Stimulated activated CD8-positive, alpha-beta memory T cell treated with anti-CD3 and anti-CD28 coated beads, Interleukin-4, amount 100 ng/mL, for 4 hours (primary cell): Measurements from ENCODE around the gene CCNK.

Source experiments
- DNase-seq, 2 donors: peaks; one replicate each; pipeline ENCODE4 v3.0.0-alpha.2; 2020; ENCODE audit warnings: low read depth in 2 of 2, low spot score in 1 of 2

The CCNK gene

DNA sequence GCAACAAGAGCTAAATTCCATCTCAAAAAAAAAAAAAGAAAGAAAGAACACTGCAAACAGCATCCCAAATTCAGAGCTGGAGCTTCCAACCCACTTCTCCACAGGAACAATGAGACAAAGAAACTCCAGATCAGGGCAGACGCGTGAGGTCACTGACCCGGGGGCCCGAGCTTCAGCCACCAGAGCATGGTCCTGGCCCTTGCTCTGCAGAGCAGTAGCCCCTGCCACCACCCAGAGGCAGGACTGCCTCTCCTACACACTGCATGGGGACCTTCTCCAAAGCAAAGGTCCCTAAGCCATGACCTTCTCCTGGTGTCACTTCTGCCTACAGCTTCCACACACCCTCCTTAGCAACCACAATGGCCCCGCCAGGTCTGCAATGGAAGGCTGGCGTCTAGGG lies 53.1 kb downstream of the CCNK start:
- DNase-seq: no peak

DNA sequence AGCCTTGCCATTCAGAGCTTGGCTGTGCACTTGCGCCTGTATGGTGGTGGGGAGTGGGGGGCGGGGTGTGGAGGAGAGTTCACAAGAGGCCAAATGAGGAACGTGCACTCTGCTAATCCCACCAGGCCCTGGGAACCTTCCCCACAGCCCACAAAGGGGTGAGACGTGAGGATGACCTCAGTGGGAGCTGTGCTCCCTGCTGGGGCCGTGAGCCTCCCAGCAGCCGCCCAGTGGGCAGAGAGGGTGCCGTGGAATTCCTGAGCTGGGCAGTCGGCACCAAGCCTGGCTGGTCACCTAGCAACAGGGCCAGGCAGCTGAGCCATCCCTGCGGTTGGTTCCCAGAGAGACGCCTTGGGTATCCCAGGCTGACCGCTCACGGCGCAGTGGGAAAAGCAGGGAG lies 53.7 kb downstream of the CCNK start:
- no peak for DNase-seq

DNA sequence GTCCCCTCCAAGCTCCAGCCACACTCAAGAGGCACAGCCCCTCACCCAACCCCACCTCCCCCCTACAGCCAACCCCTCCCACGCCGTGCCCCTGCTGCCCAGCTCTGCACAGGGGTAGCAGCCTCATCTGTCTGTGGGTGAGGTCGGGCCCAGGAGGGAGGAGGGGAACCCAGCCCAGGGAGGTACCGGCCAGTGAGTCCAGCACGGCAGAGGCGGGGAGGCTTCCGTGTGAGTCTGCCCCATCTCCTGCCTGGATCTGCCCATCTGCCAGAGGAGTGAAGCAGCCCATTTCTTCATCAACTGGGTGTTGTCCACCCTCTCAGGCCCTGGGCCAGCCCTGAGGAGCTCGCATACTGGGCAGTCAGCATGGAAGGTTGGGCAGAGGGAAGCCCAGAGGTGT lies 54.2 kb downstream of the CCNK start:
- DNase-seq: no peak

DNA sequence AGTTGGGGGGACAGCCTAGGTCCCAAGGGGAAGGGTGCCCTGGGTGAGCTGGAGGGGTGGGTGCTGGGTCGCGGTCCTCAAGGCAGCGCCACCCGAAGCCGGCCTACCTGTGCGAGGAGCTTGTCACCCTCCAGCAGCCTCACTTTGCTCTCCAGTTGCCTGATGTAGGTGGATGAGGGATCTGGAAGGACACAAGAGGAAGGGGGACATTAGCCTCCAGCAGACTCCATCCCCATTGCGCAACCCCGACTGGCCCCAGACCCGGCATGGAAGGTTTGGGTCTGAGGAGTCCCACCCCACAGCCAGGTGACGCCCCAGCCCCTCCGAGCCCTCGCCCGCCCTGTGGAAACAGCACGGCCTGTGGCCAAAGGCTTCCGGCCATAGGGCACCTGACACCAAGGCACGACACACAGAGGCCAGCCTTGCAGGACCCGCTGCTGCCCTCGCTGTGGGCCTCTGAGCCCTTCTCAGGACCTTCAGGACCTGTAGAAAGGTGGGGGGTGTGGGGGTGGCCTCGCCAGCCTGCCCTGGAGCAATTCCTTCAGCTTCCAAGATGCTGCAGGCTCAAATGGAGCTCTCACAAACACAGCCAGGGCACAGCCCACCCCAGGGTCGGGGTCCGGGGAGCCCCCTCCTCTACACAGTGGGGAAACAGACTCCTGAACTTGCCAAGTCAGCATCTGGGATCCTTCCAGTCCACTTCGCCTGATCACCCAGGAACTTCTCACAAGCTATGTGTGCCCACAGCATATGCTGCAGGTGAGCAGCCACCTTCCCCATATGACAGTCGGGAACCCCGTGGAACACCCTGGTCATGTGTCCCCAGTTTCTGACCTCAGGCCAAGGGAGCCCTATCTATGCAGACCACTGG lies 54.9 kb downstream of the CCNK start:
- DNase-seq: no peak

DNA sequence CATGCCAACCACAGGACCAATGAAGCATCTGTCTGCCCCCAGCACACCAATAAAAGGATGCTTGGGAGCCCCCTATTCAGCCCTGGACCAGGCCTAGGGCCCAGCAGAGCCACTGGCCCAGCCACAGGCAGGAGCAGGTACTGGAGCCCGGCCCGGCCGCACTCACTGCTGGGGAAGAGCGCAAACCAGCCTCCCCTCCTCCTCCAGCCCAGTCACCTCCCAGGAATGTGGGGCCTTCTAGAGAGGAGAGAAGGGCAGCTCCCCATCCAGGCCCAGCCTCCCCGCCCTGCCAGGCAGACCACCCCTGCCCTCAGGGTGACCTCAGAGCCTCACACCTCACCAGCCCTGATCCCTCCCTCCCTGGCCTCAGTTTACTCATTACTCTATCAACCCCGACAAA lies 56.2 kb downstream of the CCNK start:
- no peak for DNase-seq

DNA sequence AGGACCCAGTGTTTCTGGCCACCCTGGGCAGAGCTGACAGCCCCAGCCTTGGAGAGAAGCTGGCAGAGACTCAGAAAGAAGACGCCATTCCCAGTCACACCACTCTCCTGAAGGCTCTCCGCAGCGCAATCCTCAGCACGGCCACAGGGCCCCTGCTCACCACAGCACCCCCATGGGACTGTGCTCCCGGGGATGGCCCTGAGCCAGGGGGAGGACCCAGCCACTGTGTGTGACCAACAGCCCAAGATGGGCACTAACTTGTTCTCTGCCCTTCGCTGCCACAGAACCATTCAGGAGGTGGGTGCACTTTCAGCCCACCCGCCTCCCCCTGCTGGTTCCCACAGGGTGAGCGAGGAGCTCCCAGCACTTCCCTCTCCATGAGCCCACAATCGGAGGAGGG lies 57.1 kb downstream of the CCNK start:
- no peak for DNase-seq

DNA sequence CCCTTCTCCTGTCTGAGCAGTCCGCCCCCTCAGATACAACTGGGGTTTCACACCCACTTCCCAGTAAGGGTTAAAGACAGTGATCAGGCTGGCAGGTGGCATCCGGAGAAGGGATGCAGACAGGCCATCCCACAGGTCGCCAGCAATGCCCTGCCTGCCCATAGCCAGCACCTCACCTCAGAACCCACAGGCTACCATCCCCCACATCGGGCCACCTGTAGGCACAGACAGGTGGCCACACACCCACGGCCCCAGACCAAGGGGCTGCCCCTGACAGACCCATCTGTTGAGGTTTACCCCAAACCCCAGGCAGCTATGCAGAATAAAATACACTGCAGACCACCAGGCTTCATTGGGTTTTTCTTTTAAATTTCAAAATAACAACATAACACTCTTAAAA lies 57.5 kb downstream of the CCNK start:
- DNase-seq: no peak

DNA sequence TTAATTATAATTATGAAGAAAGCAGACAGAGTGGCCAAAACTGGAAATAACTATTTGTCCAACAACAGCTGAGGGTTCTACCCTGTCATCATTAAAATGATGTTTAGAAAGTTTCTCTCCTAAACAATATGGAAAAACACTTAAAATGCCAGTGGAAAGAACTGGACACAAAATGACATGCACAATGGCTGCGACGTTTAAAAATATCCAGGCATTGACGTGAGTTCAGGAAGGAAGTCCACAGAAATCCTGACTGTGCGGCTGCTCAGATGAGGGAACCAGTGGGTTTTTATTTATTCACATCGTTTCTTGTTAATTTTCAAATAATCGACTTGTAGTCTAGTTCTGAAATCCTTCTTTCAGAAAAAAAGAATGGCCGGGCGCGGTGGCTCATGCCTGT lies 58.3 kb downstream of the CCNK start:
- DNase-seq: no peak

DNA sequence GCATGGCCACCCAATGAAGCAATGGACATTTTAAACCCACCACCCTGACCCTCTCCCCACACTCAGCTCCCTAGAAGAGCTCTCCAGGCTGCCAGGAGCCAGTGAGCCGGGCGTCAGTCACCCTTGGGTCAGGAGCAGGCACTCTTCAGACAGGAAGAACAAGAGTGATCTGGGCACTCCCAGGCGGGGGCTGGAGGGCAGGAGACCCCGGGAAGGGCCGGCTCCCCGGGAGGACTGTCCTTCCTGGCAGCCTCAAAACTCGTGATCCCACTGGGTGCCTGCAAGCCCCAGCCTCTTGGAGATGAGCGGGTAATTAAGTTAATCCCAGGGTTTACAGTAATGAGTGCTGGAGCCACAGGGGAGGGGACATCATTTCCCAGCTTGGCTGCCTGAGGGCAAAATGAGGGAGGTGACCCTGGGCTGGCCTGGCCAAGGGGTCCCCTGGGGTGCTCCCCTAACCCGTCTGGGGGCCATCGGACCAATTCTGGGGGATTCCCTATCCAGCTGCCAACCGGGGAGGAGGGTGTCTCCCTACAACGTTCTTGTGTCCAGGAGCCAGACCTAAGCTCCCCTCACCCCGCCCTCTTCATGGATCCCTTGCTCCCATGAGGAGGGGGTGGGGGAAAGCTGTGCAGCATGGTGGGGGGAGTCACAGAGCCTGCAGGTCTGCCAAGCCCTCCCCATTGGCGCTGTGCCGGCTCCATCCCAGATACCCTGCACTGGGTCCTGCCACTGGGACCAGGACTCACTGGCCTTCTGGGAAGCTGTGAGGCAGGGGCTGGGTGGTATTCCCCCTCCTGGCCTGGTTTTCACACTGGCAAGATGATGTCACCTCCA lies 59.2 kb downstream of the CCNK start:
- DNase-seq: no peak

DNA sequence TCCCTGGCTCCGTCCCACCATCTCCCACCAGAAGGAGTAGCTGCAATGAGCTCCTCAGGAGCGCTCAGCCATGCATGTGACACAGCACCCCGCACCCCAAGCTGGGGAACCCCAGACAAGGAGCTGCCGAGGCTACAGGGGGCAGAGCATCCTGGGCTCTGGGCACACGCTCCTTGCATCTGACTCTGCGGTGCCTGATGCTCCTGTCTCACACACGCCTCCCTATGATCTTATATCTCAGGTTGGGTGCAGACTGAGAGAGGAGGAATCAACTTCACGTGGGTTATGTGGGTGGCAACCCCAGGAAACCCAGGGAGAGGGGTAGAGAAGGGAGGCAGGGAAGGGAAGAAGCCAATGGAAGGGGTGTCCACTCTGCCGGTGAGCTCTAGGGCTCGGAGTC lies 60.0 kb downstream of the CCNK start:
- no peak for DNase-seq

DNA sequence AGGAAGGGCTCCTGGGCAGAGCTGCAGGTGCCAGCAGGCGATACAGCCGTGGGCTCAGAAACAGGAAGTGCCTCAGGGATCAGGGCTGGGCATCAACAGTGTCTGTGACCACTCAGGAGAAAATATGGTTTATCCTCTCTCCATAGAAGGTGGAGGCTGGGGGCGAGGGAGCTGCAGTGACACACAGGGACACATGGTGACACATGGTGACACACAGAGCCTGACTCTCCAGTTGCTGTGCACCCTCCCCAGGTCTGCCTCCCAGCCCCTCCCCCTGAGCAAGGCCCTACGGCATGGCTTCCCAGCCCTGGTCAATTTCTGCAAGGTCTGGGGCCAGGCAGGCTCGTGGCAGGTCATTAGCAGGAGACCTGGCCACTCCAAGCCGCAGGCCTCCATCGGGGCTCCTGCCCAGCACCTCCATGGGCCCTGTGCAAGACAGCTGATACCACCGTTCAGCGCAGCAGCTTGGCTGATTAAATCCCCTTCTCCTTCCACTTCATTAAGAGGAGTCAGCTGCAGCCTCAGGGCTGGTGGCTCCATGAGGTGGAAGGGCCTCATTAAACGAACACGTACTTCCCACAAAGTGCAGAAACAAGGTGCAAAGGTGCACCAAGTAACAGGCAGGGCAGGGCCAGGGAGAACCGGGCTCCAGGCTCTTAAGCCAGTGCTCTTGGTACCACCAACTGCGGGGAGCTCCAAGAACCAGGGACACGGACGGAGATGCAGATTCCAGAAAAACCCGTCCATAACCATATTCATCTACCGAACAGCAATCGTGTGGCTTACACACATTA lies 60.7 kb downstream of the CCNK start:
- DNase-seq: no peak

DNA sequence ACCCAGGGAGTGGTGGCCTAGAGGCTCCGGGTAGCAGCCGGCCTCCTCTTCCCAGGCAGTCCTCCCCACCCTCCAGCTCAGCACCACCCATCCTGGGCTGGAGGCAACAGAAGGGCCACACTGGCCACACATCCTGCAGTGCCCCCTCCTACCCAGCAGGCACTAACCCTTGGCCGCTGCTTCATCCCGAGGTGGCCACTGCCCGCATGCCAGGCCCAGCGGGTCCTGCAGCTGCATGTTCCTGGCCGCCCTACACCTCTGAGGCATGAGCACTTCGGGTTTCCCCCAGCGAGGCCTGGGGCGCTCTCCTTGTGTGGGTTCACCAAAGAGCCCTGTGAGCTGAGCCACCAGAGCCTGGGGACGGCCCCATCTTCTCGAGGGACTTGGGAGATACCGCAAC lies 61.4 kb downstream of the CCNK start:
- DNase-seq: no peak

DNA sequence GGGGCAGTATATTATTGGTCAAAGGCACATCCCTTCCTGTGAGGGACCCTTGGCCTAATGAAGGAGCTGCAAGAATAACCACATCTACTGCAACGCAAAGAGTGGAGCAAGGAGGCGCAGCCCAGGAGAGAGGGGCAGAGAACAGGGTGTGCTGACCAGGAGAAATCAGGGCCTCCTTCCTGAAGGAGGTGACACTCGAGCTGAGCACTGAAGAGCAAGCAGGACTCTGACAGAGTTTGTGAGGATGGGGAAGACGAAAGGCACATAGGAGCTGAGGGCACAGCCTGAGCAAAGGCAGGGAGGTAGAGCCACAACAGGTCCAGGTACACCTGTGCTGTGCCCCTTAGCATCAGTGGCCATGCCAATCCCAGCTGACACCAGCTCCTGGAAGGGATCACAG lies 62.2 kb downstream of the CCNK start:
- no peak for DNase-seq

DNA sequence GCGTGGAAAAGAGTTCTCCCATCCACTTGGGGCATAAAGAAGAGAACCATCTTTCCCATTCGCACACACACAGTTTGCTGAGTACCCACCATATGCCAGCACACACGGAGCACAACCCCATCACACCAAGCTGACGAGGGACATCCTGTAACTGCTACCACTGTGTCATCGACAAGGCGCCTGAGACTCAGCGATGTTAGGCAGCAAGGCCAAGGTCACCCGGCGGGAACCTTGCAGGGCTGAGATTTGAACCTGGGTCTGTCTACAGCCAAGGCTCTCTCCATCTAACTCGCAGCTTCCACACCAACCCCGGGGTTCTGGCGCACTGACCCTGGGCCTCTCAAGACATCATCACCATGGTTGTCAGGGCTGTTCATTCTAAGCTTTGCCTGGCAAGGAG lies 62.8 kb downstream of the CCNK start:
- no peak for DNase-seq

DNA sequence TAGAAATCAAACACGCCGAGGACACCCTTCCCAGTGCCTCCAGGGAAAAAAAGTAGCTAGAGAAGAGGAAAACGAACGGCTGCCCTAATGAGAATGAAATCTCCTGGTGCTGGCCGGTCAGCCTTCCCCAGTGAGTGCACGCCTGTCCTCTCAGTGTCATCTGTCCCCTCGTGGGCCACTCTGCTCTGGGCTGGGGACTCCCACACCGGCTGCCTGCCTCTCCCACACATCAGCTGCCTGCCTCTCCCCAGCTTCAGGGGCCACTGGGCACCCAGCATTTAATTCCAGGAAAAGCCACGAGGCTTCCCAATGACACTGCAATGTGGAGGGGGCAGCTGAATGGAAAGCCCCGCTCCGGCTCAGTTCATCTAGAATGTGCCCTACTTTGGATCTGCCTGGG lies 63.8 kb downstream of the CCNK start:
- DNase-seq: no peak

DNA sequence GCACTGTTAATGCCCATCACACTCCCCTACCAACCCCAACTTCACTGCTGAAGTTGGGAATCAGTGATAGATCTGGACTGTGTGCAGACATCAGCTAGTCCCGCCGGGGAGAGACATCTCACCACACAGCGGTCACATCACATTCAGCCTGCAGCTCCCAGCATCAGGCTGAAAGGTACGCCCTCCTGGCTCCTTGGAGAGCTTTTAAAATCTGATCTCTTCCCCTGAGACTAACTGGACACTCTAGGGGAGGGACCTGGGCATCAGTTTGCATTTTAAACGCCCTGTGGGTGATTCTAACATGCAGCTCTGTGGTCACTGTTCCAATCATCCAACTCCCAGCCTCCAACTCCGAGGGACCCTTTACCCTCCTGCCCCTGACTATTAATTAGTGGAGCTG lies 64.4 kb downstream of the CCNK start:
- no peak for DNase-seq

DNA sequence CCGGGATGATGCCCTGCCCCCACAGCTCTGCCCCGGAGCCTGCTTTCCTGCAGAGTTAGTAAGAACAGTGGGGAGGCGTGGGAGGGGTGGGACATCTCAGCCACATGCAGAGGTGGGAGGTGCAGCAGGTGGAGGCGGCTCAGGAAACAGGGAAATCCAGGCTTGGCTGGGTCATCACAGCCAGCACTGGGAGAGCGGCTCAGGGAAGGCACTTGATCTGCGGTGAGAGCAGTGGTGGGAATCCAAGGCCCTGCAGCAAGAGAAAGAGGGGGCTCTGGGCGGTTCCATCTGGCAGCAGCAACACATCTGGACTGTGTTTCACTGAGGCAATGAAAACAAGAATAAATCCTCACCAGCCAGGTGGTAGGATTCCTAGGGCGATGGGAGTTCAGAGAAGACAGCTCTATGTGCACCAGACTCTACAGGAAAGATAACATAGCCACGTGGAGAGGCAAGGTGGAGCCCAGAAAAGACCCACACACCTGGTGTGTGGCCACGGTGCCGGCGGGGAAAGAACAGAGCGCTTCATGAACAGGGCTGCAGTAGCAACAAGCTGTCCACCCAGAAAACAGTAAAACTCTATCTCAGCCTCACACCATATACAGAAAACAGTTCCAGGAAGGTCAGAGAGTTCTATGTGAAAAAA lies 65.1 kb downstream of the CCNK start:
- no peak for DNase-seq

DNA sequence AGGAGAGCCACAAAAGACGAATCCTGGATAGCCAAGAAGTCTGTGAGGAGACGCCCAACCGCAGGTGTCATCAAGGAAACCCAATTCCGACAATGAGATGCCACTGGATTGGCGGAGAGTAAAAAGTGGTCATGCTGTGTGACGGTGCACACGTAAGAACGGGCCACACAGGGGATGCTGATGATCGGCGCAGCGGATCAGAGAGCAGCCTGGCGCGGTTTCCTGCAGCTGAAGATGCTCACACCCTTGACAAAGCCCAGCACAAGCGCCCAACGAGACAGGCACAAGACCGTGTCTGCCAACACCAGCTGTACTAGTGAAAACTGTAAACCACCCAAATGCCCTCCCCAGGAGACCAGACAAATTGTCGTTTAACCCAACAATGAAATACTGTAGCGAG lies 67.0 kb downstream of the CCNK start:
- no peak for DNase-seq

DNA sequence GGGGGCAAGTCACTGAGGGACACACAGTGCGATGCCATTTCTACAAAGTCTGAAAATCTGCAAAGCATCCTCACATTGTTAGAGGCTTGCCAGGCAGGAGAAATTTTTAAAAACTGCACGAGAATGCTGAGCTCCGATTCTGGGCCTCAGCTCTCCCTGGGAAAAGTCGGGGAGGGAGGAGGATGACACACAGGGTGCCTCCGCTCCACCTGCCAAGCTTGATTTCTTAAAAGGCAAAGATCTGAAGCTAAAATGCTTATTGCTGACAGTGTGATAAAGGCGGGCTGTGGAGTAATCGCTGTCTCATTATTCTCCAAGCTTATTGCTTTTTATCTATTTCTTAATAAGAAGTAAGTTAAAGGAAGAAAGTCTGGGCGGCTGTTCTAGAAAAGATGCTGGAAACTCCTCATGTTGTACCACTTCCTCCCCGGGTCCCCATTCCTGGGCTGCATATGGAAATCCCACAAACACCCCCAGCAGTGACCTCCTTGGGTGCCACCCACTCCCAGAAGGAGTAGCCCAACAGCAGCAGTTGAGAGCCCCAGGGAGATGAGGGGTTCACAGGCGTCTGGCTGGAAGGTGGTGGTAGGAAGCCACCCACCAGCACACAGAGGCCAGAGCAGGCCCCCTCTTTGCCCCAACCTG lies 67.8 kb downstream of the CCNK start:
- no peak for DNase-seq

DNA sequence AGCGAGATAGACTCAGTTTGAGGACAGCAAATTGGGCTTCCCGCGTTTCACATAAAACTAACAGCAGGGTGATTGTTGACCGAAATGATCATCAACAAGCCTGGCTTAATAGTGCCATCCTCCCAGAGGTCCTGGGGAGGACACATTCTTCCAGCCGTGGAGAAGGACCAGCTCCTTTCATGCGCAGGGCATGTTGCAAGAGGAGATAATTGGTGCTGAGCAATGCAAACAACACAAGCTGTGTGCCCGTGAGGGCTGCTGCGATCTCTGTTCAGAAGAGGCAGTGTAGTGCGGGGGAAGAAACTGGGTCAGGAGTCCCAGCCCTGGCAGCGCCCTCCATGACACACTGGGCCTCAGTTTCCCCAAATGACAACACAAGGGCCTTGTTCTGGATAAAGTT lies 68.5 kb downstream of the CCNK start:
- DNase-seq: no peak
